Esophagus muscularis mucosa (tissue), 3 donors: ENCODE data around the gene ZBED4.
A peak's percentile ranks its signal among the peaks of the same experiment; 100 is the strongest.

Experiments
- POLR2A ChIP-seq: fragments of 450-650 bp; IDR thresholded peaks from one replicate; pipeline ENCODE4 v1.6.1; 2017; ENCODE audit warnings: antibody characterized with exemption, moderate library complexity, mild to moderate bottlenecking, low read depth
- POLR2AphosphoS5 ChIP-seq, 2 donors: sonication (generic); formaldehyde crosslinking; IDR thresholded peaks; one replicate each; pipeline ENCODE4 v1.6.1; 2017; ENCODE audit warnings: antibody characterized with exemption in 2 of 2
- TF ChIP-seq, protein P1 (sequence below), 3 experiments: fragments of 200-600 bp in 2 of 3; fragments of 450-650 bp in 1 of 3; sonication (generic) in 2 of 3; IDR thresholded peaks; one replicate each; pipeline ENCODE4 v1.5.1; 2017 to 2019; ENCODE audit warnings: antibody characterized with exemption in 3 of 3, mild to moderate bottlenecking in 2 of 3, moderate library complexity in 1 of 3

GRCh38 chr22:49852898-49853894 is at the start of gene ZBED4:
- peak; percentile 50 for TF ChIP-seq POLR2A
- TF ChIP-seq, protein P1, sequence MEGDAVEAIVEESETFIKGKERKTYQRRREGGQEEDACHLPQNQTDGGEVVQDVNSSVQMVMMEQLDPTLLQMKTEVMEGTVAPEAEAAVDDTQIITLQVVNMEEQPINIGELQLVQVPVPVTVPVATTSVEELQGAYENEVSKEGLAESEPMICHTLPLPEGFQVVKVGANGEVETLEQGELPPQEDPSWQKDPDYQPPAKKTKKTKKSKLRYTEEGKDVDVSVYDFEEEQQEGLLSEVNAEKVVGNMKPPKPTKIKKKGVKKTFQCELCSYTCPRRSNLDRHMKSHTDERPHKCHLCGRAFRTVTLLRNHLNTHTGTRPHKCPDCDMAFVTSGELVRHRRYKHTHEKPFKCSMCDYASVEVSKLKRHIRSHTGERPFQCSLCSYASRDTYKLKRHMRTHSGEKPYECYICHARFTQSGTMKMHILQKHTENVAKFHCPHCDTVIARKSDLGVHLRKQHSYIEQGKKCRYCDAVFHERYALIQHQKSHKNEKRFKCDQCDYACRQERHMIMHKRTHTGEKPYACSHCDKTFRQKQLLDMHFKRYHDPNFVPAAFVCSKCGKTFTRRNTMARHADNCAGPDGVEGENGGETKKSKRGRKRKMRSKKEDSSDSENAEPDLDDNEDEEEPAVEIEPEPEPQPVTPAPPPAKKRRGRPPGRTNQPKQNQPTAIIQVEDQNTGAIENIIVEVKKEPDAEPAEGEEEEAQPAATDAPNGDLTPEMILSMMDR (IDR thresholded peaks at IDR 0.05), result no peak
- peak; percentile 83 to 89 for TF ChIP-seq POLR2AphosphoS5 (IDR thresholded peaks at IDR 0.05)
